Measurements from ENCODE around the gene PTTG2. TPM values are rescaled to one million over a fixed set of nuclear protein-coding genes. Genes with fewer than 3 reads are reported as not detected.

PTTG2 gene
- polyA plus RNA-seq, 1 donor from 2014 or later, result not detected

DNA sequence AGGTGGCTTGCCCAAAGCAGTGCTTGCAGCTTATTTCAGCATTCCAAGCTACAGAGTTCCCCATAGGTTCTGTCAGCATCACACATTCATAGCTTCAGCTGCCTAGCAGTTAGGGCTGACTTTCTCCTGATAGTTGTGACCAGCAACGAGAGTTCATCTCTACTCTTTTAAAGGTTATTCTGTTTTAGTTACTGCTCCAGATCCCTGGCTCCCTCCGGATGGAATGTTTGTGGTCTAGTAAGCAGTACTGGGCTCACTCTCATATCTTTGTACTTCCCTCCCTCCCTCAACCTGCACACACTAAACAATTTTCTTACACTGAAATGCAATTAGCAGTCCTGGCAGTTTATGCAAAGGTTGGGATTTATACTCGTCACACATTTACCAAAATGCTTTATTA, 43.9 kb downstream of the PTTG2 start:
- H3K79me2 ChIP-seq (replicated peaks; ENCODE audit: insufficient read depth, low read length), result no peaks in the 10 kb centered on the region
- no peak overlapping the region for H3K4me2 ChIP-seq (ENCODE audit: low read length)
- H3K27me3 ChIP-seq (ENCODE audit: insufficient read depth, low read depth, low read length), result no peaks in the 10 kb centered on the region
- H3K9ac ChIP-seq (ENCODE audit: low read length), result no peak overlapping the region
- no peak overlapping the region for H3K4me3 ChIP-seq (ENCODE audit: low read length)
- H3K27ac ChIP-seq (ENCODE audit: low read length), result no peak overlapping the region
- H3K9me2 ChIP-seq (ENCODE audit: insufficient read depth, low read length), result no peaks in the 10 kb centered on the region
- H3F3A ChIP-seq (ENCODE audit: insufficient read depth, low read length, poor library complexity, severe bottlenecking), result no peaks in the 10 kb centered on the region
- no peaks in the 10 kb centered on the region for H4K20me1 ChIP-seq (ENCODE audit: insufficient read depth)
- TF ChIP-seq SMC3 (conservative IDR thresholded peaks at IDR 0.05; ENCODE audit: poor library complexity) (no peak), EZH2 (IDR thresholded peaks at IDR 0.05; ENCODE audit: borderline replicate concordance, insufficient read depth, low read length, poor library complexity, severe bottlenecking) (no peak), REST (IDR thresholded peaks at IDR 0.05; ENCODE audit: borderline replicate concordance) (no peak), MXI1 (conservative IDR thresholded peaks at IDR 0.05; ENCODE audit: poor library complexity, severe bottlenecking) (no peak), EP300 (conservative IDR thresholded peaks at IDR 0.05; ENCODE audit: poor library complexity, severe bottlenecking) (no peak), POLR2AphosphoS5 (IDR thresholded peaks at IDR 0.05) (no peak), TAF1 (IDR thresholded peaks at IDR 0.05; ENCODE audit: low read depth) (no peak), RAD21 (conservative IDR thresholded peaks at IDR 0.05) (no peak)
- TF ChIP-seq, protein P1, sequence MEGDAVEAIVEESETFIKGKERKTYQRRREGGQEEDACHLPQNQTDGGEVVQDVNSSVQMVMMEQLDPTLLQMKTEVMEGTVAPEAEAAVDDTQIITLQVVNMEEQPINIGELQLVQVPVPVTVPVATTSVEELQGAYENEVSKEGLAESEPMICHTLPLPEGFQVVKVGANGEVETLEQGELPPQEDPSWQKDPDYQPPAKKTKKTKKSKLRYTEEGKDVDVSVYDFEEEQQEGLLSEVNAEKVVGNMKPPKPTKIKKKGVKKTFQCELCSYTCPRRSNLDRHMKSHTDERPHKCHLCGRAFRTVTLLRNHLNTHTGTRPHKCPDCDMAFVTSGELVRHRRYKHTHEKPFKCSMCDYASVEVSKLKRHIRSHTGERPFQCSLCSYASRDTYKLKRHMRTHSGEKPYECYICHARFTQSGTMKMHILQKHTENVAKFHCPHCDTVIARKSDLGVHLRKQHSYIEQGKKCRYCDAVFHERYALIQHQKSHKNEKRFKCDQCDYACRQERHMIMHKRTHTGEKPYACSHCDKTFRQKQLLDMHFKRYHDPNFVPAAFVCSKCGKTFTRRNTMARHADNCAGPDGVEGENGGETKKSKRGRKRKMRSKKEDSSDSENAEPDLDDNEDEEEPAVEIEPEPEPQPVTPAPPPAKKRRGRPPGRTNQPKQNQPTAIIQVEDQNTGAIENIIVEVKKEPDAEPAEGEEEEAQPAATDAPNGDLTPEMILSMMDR (IDR thresholded peaks at IDR 0.05; ENCODE audit: poor library complexity, severe bottlenecking), result no peak
- no peaks in the 10 kb centered on the region for H3K9me3 ChIP-seq (ENCODE audit: low read length)
- H2AFZ ChIP-seq (ENCODE audit: low read depth, low read length), result no peak overlapping the region
- no peaks in the 10 kb centered on the region for H3K36me3 ChIP-seq (ENCODE audit: insufficient read depth, low read length)

DNA sequence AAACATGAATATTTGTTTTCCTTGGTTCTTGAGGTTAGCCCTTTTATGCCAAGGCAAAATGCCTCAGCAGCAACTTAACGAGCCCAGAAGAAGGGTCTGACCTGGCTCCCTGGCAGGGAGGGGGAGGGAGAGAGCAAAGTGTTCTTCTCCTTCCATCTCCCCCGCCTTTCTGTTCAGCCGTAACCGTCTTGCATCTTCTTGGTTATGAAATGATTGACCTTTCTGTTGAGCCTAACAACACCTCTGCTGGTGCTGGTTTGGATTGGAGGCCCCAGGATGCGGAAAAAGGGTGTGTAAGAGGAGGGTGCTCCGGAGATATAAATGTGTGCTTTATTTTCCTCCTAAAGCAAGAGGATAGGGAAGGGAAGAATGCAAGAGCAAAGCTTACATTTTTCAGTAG, 44.7 kb downstream of the PTTG2 start:
- no peak overlapping the region for H3K27ac ChIP-seq (ENCODE audit: low read length)
- no peak overlapping the region for H3K4me2 ChIP-seq (ENCODE audit: low read length)
- TF ChIP-seq, protein P1 (IDR thresholded peaks at IDR 0.05; ENCODE audit: poor library complexity, severe bottlenecking), result no peak
- no peak for TF ChIP-seq SMC3 (conservative IDR thresholded peaks at IDR 0.05; ENCODE audit: poor library complexity)
- TF ChIP-seq TAF1 (IDR thresholded peaks at IDR 0.05; ENCODE audit: low read depth), result no peak
- TF ChIP-seq EP300 (conservative IDR thresholded peaks at IDR 0.05; ENCODE audit: poor library complexity, severe bottlenecking), result no peak
- no peak for TF ChIP-seq POLR2AphosphoS5 (IDR thresholded peaks at IDR 0.05)
- no peak for TF ChIP-seq MXI1 (conservative IDR thresholded peaks at IDR 0.05; ENCODE audit: poor library complexity, severe bottlenecking)
- TF ChIP-seq RAD21 (conservative IDR thresholded peaks at IDR 0.05), result no peak
- no peak for TF ChIP-seq EZH2 (IDR thresholded peaks at IDR 0.05; ENCODE audit: borderline replicate concordance, insufficient read depth, low read length, poor library complexity, severe bottlenecking)
- TF ChIP-seq REST (IDR thresholded peaks at IDR 0.05; ENCODE audit: borderline replicate concordance), result no peak
- no peaks in the 10 kb centered on the region for H3K9me3 ChIP-seq (ENCODE audit: low read length)
- H3K27me3 ChIP-seq (ENCODE audit: insufficient read depth, low read depth, low read length), result no peaks in the 10 kb centered on the region
- peak overlapping the region; percentile 24 for H2AFZ ChIP-seq (ENCODE audit: low read depth, low read length)
- H3K79me2 ChIP-seq (replicated peaks; ENCODE audit: insufficient read depth, low read length), result no peaks in the 10 kb centered on the region
- no peaks in the 10 kb centered on the region for H3K36me3 ChIP-seq (ENCODE audit: insufficient read depth, low read length)
- H3K9ac ChIP-seq (ENCODE audit: low read length), result no peak overlapping the region
- no peaks in the 10 kb centered on the region for H4K20me1 ChIP-seq (ENCODE audit: insufficient read depth)
- no peak overlapping the region for H3K4me3 ChIP-seq (ENCODE audit: low read length)
- H3F3A ChIP-seq (ENCODE audit: insufficient read depth, low read length, poor library complexity, severe bottlenecking), result no peaks in the 10 kb centered on the region
- no peaks in the 10 kb centered on the region for H3K9me2 ChIP-seq (ENCODE audit: insufficient read depth, low read length)

Data from neural cell (in vitro differentiated cells).